Stimulated activated CD4-positive, alpha-beta T cell treated with anti-CD3 and anti-CD28 coated beads, Interleukin-2, amount 100 ng/mL, for 48 hours (primary cell): ENCODE results near the gene SLC5A10.

Experiments used
- DNase-seq, 2 donors: peaks; one replicate each; pipeline ENCODE4 v3.0.0-alpha.2; 2020

SLC5A10 gene

GRCh38 chr17:18966831-18967624, 15.1 kb downstream of the SLC5A10 start:
- DNase-seq = no peak

- no peak for DNase-seq
These were observed 16.0 kb downstream of the SLC5A10 start for GRCh38 chr17:18967916-18968315.

- no peak for DNase-seq
These were observed 16.4 kb downstream of the SLC5A10 start for GRCh38 chr17:18968345-18968744.

- DNase-seq = no peak
These were observed 17.3 kb downstream of the SLC5A10 start for GRCh38 chr17:18968945-18969887.

- DNase-seq = no peak
These were observed 18.9 kb downstream of the SLC5A10 start for GRCh38 chr17:18970582-18971480.

GRCh38 chr17:18971801-18972200, 19.8 kb downstream of the SLC5A10 start:
- no peak for DNase-seq

GRCh38 chr17:18974407-18975149, 22.6 kb downstream of the SLC5A10 start:
- peak; percentile 18 to 27 for DNase-seq

- no peak for DNase-seq
These were observed 23.6 kb downstream of the SLC5A10 start for GRCh38 chr17:18975597-18975996.

GRCh38 chr17:18976201-18976600, 24.2 kb downstream of the SLC5A10 start:
- no peak for DNase-seq

GRCh38 chr17:18977021-18977420, 25.1 kb downstream of the SLC5A10 start:
- no peak for DNase-seq

- no peak for DNase-seq
These were observed 25.7 kb downstream of the SLC5A10 start for GRCh38 chr17:18977646-18978045.

- no peak for DNase-seq
These were observed 26.1 kb downstream of the SLC5A10 start for GRCh38 chr17:18978050-18978449.

- no peak for DNase-seq
These were observed 26.7 kb downstream of the SLC5A10 start for GRCh38 chr17:18978655-18979054.

GRCh38 chr17:18980682-18981334, 28.8 kb downstream of the SLC5A10 start:
- DNase-seq = no peak

- DNase-seq = no peak
These were observed 29.3 kb downstream of the SLC5A10 start for GRCh38 chr17:18981335-18981641.

GRCh38 chr17:18981642-18982424, 29.9 kb downstream of the SLC5A10 start:
- DNase-seq = no peak

GRCh38 chr17:18984273-18985114, 32.5 kb downstream of the SLC5A10 start:
- no peak for DNase-seq

- DNase-seq = no peak
These were observed 33.5 kb downstream of the SLC5A10 start for GRCh38 chr17:18985475-18985874.

- DNase-seq = no peak
These were observed 34.7 kb downstream of the SLC5A10 start for GRCh38 chr17:18986541-18987229.
